Gastrocnemius medialis (tissue), 4 donors: ENCODE measurements around the gene CCDC71. TPM values are rescaled to one million over a fixed set of nuclear protein-coding genes. Genes with fewer than 3 reads are reported as not detected.
A peak's percentile ranks its signal among the peaks of the same experiment; 100 is the strongest.

Source experiments
- ATAC-seq, 2 donors: fragments of 150-250 bp; one replicate each; pipeline ENCODE4 v1.9.1; 2016
- DNase-seq, 2 donors: peaks; one replicate each; pipeline ENCODE4 v3.0.0-alpha.2; 2019
- H3K27ac ChIP-seq, 4 donors: fragments of 200-600 bp; sonication (generic); 1 replicate in 1 of 4; 2 replicates in 3 of 4; pipeline ENCODE4 v1.5.1; 2016 to 2018; ENCODE audit warnings: mild to moderate bottlenecking in 2 of 4, moderate library complexity in 1 of 4
- H3K27me3 ChIP-seq, 3 donors: fragments of 200-600 bp; sonication (generic) in 2 of 3; 1 replicate in 1 of 3; 2 replicates in 2 of 3; pipeline versions ENCODE4 v1.5.1 to v1.6.0; 2016 to 2019; ENCODE audit warnings: mild to moderate bottlenecking in 1 of 3, moderate library complexity in 1 of 3
- H3K36me3 ChIP-seq, 2 donors: fragments of 200-600 bp; sonication (generic) in 1 of 2; one replicate each; pipeline ENCODE4 v1.5.1; 2017 to 2018
- H3K4me1 ChIP-seq, 2 donors: fragments of 200-600 bp; sonication (generic) in 1 of 2; one replicate each; pipeline ENCODE4 v1.5.1; 2016 to 2017; ENCODE audit warnings: mild to moderate bottlenecking in 2 of 2
- H3K4me3 ChIP-seq, 4 donors: fragments of 200-600 bp; sonication (generic) in 3 of 4; 1 replicate in 1 of 4; 2 replicates in 3 of 4; pipeline ENCODE4 v1.5.1; 2016 to 2019; ENCODE audit warnings: mild to moderate bottlenecking in 2 of 4
- H3K9me3 ChIP-seq, 3 donors: fragments of 200-600 bp; sonication (generic) in 2 of 3; 1 replicate in 1 of 3; 2 replicates in 2 of 3; pipeline ENCODE4 v1.5.1; 2016 to 2019
- CTCF ChIP-seq, 5 experiments: fragments of 450-650 bp in 3 of 5; fragments of 200-600 bp in 2 of 5; sonication (generic) in 2 of 5; IDR thresholded peaks in 4 of 5; conservative IDR thresholded peaks in 1 of 5; 1 replicate in 4 of 5; 2 replicates in 1 of 5; pipeline ENCODE4 v1.5.1; 2016 to 2019; ENCODE audit warnings: antibody characterized with exemption in 5 of 5, mild to moderate bottlenecking in 3 of 5, moderate library complexity in 3 of 5
- POLR2A ChIP-seq, 2 donors: fragments of 450-650 bp; IDR thresholded peaks; one replicate each; pipeline ENCODE4 v1.6.1; 2017; ENCODE audit warnings: antibody characterized with exemption in 2 of 2, mild to moderate bottlenecking in 2 of 2, moderate library complexity in 2 of 2
- in situ Hi-C, 4 donors: fragments of 200-750 bp; cut with MboI; loops; one replicate each; pipeline versions ENCODE4 v1.15.0 to v1.8.0; 2017; ENCODE audit warnings: low sequenced_read_pairs in 4 of 4
- intact Hi-C: fragments of 100-400 bp; cut with DNase I; formaldehyde crosslinking; loops from one replicate; pipeline ENCODE4 v1.15.1; 2023; ENCODE audit warnings: low total_unique reads
- total RNA-seq, 4 donors: library from RNA; depleted of rRNA; stranded (reverse); fragments of >200 nt; gene quantifications; one replicate each; pipeline versions ENCODE4 v1.1.0 to v1.2.3, GENCODE V29; 2016

The CCDC71 gene
- total RNA-seq, 4 donors from 2014 or later = 20.0 to 31.0 (median 22.0) TPM

GRCh38 chr3:49175530-49175929 is 9.4 kb upstream of the CCDC71 start:
- no peak overlapping the region for H3K4me3 ChIP-seq
- ATAC-seq (no peak), DNase-seq (no peak)
- H3K36me3 ChIP-seq = peaks cover 0 to 30% of the 10 kb centered on the region in 2 donors
- intact Hi-C loops = no loop called here
- in situ Hi-C loops = loop anchor here in 1 of 4 donors (10.0 kb wide), 1 partner anchor 99 kb away; the partner anchor contains the start of gene C3orf62
- TF ChIP-seq POLR2A (IDR thresholded peaks at IDR 0.05) (no peak), CTCF (IDR thresholded peaks at IDR 0.05 in 4 of 5, conservative IDR thresholded peaks at IDR 0.05 in 1 of 5) (no peak)
- no peak overlapping the region for H3K27ac ChIP-seq
- no peaks in the 10 kb centered on the region for H3K27me3 ChIP-seq
- H3K9me3 ChIP-seq = no peaks in the 10 kb centered on the region
- peaks cover 31 to 37% of the 10 kb centered on the region in 2 donors for H3K4me1 ChIP-seq

GRCh38 chr3:49174397-49174985 is 8.4 kb upstream of the CCDC71 start:
- Histone ChIP-seq H3K4me1 (peaks cover 33 to 39% of the 10 kb centered on the region in 2 donors), H3K27me3 (no peaks in the 10 kb centered on the region), H3K4me3 (no peak overlapping the region), H3K27ac (peak overlapping the region; percentile 81 to 90 (median 88)), H3K9me3 (no peaks in the 10 kb centered on the region), H3K36me3 (peaks cover 0 to 30% of the 10 kb centered on the region in 2 donors)
- in situ Hi-C loops = loop anchor here in 1 of 4 donors (10.0 kb wide), 1 partner anchor 100 kb away; the partner anchor contains the start of gene C3orf62
- intact Hi-C loops = no loop called here
- DNase-seq (no peak), ATAC-seq (no peak)
- TF ChIP-seq POLR2A (IDR thresholded peaks at IDR 0.05) (no peak), CTCF (IDR thresholded peaks at IDR 0.05 in 4 of 5, conservative IDR thresholded peaks at IDR 0.05 in 1 of 5) (no peak)

GRCh38 chr3:49173792-49174170 is 7.7 kb upstream of the CCDC71 start:
- intact Hi-C loops (no loop called here), in situ Hi-C loops (loop anchor here in 1 of 4 donors (10.0 kb wide), 1 partner anchor 101 kb away; the partner anchor contains the start of gene C3orf62)
- H3K27me3 ChIP-seq = no peaks in the 10 kb centered on the region
- ATAC-seq = no peak
- peak overlapping the region in 2 of 4 donors; percentile 16 to 59 for H3K4me3 ChIP-seq
- peaks cover 0 to 30% of the 10 kb centered on the region in 2 donors for H3K36me3 ChIP-seq
- no peak for TF ChIP-seq POLR2A (IDR thresholded peaks at IDR 0.05)
- no peak for TF ChIP-seq CTCF (IDR thresholded peaks at IDR 0.05 in 4 of 5, conservative IDR thresholded peaks at IDR 0.05 in 1 of 5)
- H3K9me3 ChIP-seq = no peaks in the 10 kb centered on the region
- H3K4me1 ChIP-seq = peaks cover 33 to 39% of the 10 kb centered on the region in 2 donors
- peak overlapping the region; percentile 81 to 90 (median 88) for H3K27ac ChIP-seq
- DNase-seq = no peak

GRCh38 chr3:49173116-49173791 is 7.1 kb upstream of the CCDC71 start:
- in situ Hi-C loops = loop anchor here in 1 of 4 donors (10.0 kb wide), 1 partner anchor 102 kb away; the partner anchor contains the start of gene C3orf62
- no peaks in the 10 kb centered on the region for H3K27me3 ChIP-seq
- intact Hi-C loops = no loop called here
- no peaks in the 10 kb centered on the region for H3K9me3 ChIP-seq
- peaks cover 33 to 39% of the 10 kb centered on the region in 2 donors for H3K4me1 ChIP-seq
- TF ChIP-seq POLR2A (IDR thresholded peaks at IDR 0.05) (no peak), CTCF (IDR thresholded peaks at IDR 0.05 in 4 of 5, conservative IDR thresholded peaks at IDR 0.05 in 1 of 5) (no peak)
- H3K36me3 ChIP-seq = peaks cover 0 to 30% of the 10 kb centered on the region in 2 donors
- H3K27ac ChIP-seq = peak overlapping the region; percentile 81 to 90 (median 88)
- peak overlapping the region; percentile 59 to 90 (median 82) for H3K4me3 ChIP-seq
- no peak for ATAC-seq
- DNase-seq = peak in 1 of 2 donors; percentile 25
